22Rv1 (cell line): Measurements from ENCODE around the gene OSER1.

Experiments
- H3K27ac ChIP-seq: fragments of 450-650 bp; 2 replicates; pipeline ENCODE4 v1.5.1; 2017
- CTCF ChIP-seq: fragments of 450-650 bp; IDR thresholded peaks from 2 replicates; pipeline ENCODE4 v1.5.1; 2017; ENCODE audit warnings: mild to moderate bottlenecking
- ZFX ChIP-seq: fragments of 450-650 bp; IDR thresholded peaks from 2 replicates; pipeline ENCODE4 v1.6.1; 2017; ENCODE audit warnings: antibody characterized with exemption, borderline replicate concordance

The OSER1 gene

DNA sequence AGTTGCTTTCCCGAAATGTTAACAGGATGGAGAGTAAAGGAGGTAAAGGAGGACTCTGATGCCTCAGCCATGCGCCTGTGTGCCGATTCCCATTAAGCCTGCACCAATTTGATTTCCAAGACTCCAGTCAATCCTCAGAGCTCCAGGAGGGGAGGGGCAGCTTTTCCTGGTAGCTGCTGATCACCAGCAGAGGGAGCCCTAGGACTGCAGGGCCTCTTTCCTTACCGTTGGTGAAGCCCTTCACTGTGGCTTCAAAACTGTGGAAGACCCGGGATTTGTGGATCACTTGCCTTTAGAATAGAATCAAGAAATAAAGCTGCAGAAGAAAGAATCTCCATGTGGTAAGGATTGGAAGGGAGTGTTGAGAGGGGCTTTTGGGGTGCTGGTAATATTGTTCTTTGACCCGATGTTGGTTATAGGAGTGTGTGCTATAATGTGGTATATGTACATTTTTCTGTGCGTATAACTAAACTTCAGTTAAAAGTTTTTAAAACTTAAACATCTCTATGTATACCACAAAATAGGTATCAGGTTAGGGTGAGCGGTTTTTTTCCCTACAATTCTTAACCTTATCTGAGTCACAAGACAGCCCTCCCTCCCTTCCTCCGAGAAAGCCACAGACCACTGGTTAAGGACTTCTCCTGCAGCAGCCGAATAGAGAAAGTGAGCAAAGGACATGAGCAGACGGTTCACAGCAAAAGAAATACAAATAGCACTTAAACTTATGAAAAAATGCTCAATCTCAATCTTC lies 6.9 kb upstream of the OSER1 start:
- TF ChIP-seq ZFX (no peak), CTCF (peak; percentile 97)
- no peak overlapping the region for H3K27ac ChIP-seq

- TF ChIP-seq ZFX (no peak), CTCF (peak; percentile 84)
These were observed 4.6 kb upstream of the OSER1 start for GRCh38 chr20:44215125-44215524.

GRCh38 chr20:44212792-44213191 lies 2.2 kb upstream of the OSER1 start:
- H3K27ac ChIP-seq: no peak overlapping the region
- TF ChIP-seq ZFX: no peak

More at GRCh38 chr20:44215125-44215524, 4.6 kb upstream of the OSER1 start:
- no peak overlapping the region for H3K27ac ChIP-seq

GRCh38 chr20:44211177-44212039 lies 837 bp upstream of the OSER1 start:
- TF ChIP-seq ZFX: no peak
- TF ChIP-seq CTCF: no peak
- H3K27ac ChIP-seq: peak overlapping the region; percentile 97

DNA sequence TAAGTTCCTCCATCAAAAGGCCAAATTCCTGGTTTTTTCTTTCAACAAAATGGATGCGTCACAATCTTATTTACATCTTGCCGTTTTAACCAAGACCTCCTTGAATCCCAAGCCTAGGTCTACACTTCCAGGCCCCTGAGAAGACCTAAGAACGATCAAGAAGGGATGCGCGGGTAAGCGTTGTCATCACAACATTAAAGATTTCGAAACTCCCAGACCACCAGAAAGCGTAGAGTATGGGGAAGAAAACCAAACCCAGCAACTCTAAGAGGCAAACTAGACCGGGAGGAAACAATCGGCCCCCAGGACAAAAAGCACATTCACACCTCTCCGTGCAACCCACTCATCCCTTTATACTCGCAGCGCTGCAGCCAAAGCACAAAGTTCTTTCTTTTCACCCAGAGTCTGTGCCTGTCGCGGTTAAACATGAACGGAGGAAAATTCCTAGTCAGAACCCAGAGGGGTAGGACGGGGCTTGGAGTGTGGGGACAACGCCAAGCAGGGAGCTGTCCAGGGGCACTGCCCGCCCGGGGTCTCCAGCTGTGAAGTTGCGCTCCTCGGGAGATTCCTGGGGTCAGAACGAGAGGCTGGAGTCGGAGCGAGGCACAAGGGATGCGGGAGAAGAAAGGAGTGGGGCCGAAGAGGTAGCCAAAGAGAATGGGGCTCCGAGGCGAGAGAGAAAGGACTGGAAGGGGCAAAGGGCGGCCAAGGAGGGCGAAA lies 725 bp downstream of the OSER1 start:
- TF ChIP-seq CTCF (no peak), ZFX (no peak)
- H3K27ac ChIP-seq: peak overlapping the region; percentile 97

GRCh38 chr20:44208770-44209169 lies 1.8 kb downstream of the OSER1 start:
- H3K27ac ChIP-seq: peak overlapping the region; percentile 97; the same call in 1 of the 2 replicates
- no peak for TF ChIP-seq CTCF
- no peak for TF ChIP-seq ZFX

DNA sequence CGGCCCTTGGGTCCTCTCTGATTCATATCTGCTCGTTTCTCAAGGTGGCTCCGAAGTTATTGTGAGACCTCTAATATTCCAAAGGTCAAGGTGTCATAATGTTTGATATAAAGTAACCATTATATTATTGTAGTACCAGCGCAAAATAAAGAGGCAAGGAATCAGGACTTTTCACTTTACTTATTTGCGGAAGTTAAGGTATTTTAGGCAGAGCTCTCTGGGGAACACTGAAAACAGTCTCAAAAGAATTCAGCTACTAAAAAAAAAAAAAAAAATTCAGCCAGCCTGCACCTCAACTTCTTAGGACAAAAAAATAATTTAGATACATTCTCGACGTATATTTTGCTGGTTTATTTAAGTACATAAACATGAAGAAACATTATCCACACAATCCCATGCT lies 2.4 kb downstream of the OSER1 start:
- H3K27ac ChIP-seq: no peak overlapping the region

More for the DNA sequence above, 2.4 kb downstream of the OSER1 start:
- TF ChIP-seq ZFX (no peak), CTCF (no peak)
